ENCODE data around the gene KRTAP10-12. TPM values are rescaled to one million over a fixed set of nuclear protein-coding genes. Genes with fewer than 3 reads are reported as not detected.

KRTAP10-12 gene
- total RNA-seq, 1 experiment from 2014 or later = not detected

DNA sequence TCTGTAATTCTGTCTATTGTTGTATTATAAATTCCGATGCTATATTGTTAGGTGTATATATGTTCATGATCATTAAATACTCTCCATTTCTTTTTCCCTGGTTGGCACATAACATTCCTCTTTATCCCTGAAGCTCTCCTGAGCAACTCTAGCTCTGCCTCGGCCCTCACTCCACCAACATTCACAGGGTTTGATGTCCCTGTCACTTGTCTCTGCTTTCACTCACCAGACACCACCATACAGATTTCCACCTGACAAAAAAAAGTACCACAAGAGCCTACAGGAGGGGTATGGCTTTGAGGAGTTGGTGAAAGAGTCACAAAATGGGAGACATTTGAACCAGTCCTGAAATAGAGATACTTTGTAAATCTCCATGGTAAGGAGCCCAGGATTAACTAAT is 23.2 kb downstream of the KRTAP10-12 start:
- TF ChIP-seq, protein P1, sequence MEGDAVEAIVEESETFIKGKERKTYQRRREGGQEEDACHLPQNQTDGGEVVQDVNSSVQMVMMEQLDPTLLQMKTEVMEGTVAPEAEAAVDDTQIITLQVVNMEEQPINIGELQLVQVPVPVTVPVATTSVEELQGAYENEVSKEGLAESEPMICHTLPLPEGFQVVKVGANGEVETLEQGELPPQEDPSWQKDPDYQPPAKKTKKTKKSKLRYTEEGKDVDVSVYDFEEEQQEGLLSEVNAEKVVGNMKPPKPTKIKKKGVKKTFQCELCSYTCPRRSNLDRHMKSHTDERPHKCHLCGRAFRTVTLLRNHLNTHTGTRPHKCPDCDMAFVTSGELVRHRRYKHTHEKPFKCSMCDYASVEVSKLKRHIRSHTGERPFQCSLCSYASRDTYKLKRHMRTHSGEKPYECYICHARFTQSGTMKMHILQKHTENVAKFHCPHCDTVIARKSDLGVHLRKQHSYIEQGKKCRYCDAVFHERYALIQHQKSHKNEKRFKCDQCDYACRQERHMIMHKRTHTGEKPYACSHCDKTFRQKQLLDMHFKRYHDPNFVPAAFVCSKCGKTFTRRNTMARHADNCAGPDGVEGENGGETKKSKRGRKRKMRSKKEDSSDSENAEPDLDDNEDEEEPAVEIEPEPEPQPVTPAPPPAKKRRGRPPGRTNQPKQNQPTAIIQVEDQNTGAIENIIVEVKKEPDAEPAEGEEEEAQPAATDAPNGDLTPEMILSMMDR (IDR thresholded peaks at IDR 0.05; ENCODE audit: unreplicated experiment) = no peak
- CTCF ChIA-PET = interaction anchor here (0.6 to 1.0 kb wide), 4 partner anchors 10 to 381 kb away, joined by 3 read pairs; no protein-coding TSS in a partner anchor
- H3K4me1 Mint-ChIP-seq (ENCODE audit: insufficient read depth, unreplicated experiment) = no peaks in the 10 kb centered on the region

GRCh38 chr21:44722731-44723130 is 25.8 kb downstream of the KRTAP10-12 start:
- Mint-ChIP-seq H3K27me3 (ENCODE audit: insufficient read depth, unreplicated experiment) (peaks cover 81% of the 10 kb centered on the region), H3K36me3 (ENCODE audit: insufficient read depth, unreplicated experiment) (no peaks in the 10 kb centered on the region), H3K9me3 (ENCODE audit: unreplicated experiment) (no peaks in the 10 kb centered on the region), H3K4me3 (ENCODE audit: unreplicated experiment) (no peak overlapping the region), H3K4me1 (ENCODE audit: insufficient read depth, unreplicated experiment) (peaks cover under 1% of the 10 kb centered on the region), H3K27ac (ENCODE audit: low read depth, unreplicated experiment) (no peak overlapping the region)
- POLR2A ChIA-PET = interaction anchor here (0.6 kb wide), 1 partner anchor 754 kb away, joined by 3 read pairs; no protein-coding TSS in a partner anchor
- intact Hi-C loops (cut with micrococcal nuclease) = no loop called here
- BruUV-seq (replicated peaks) = no TSS peak
- TF ChIP-seq, protein P1 (IDR thresholded peaks at IDR 0.05; ENCODE audit: unreplicated experiment) = no peak
- DNase-seq (ENCODE audit: unreplicated experiment) = no peak
- CTCF ChIA-PET = interaction anchor here (0.8 to 1.1 kb wide), 2 partner anchors 20 to 71 kb away, joined by 3 to 4 read pairs; no protein-coding TSS in a partner anchor

More for the DNA sequence above, 23.2 kb downstream of the KRTAP10-12 start:
- Mint-ChIP-seq H3K36me3 (ENCODE audit: insufficient read depth, unreplicated experiment) (no peaks in the 10 kb centered on the region), H3K4me3 (ENCODE audit: unreplicated experiment) (no peak overlapping the region), H3K9me3 (ENCODE audit: unreplicated experiment) (no peaks in the 10 kb centered on the region), H3K27me3 (ENCODE audit: insufficient read depth, unreplicated experiment) (peaks cover 55% of the 10 kb centered on the region), H3K27ac (ENCODE audit: low read depth, unreplicated experiment) (no peak overlapping the region)
- intact Hi-C loops (cut with micrococcal nuclease) = no loop called here
- POLR2A ChIA-PET = interaction anchor here (0.5 to 2.2 kb wide), 4 partner anchors 9 to 1916 kb away, joined by 3 to 7 read pairs (median 4); partner anchors contain the start of gene TSPEAR
- no TSS peak for BruUV-seq (replicated peaks)
- no peak for DNase-seq (ENCODE audit: unreplicated experiment)

DNA sequence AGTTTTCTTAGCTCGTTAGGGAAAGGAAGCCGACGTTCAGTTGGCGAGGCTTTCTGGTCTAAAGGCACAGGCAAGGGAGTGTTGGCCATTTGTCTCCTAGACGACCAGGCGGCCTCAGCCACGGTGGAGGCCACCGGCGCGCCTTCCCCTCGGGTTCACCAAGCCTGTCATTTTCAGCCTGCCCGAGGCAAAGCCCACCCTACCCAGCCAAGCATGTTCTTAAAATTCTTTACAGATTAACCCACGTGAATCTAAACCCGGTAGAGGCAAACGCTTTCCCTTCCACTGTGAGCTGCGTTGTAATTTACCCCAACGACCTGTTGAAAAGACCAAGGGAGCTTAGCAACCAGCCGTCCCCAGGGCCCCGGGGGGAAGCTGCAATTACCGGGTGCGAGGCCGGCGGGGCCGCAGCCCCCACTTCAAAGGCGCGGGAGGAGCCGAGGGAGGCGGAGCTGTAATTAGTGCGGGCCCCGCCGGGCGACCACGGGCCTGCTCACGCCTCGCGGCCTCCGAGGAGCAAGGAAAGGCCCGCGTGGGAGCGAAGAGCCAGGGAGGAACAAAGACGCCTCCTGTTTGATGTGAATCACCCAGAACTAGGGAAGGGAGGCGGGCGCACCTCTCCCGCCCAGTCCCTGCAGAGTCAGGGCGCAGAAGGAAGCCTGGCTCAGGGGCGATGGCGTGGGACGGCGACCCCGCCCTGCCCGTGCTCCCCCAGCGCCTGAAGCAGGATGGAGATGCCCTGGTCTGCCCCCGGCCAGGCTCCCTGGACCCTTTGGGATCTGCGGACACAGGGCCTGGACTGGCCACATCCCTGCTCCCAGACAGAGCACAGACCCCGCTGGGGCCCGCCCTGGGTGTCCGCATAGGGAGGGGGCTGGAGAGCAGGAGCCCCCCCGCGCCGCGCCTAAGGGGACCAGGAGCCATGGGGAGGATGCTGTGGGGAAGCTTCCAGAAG is 26.5 kb downstream of the KRTAP10-12 start:
- H3K9me3 Mint-ChIP-seq (ENCODE audit: unreplicated experiment) = no peaks in the 10 kb centered on the region
- H3K4me1 Mint-ChIP-seq (ENCODE audit: insufficient read depth, unreplicated experiment) = peaks cover 4% of the 10 kb centered on the region
- CTCF ChIA-PET = interaction anchor here (0.8 to 1.1 kb wide), 2 partner anchors 19 to 70 kb away, joined by 3 to 4 read pairs; no protein-coding TSS in a partner anchor
- no peak overlapping the region for H3K4me3 Mint-ChIP-seq (ENCODE audit: unreplicated experiment)
- H3K36me3 Mint-ChIP-seq (ENCODE audit: insufficient read depth, unreplicated experiment) = no peaks in the 10 kb centered on the region
- TF ChIP-seq, protein P1 (IDR thresholded peaks at IDR 0.05; ENCODE audit: unreplicated experiment) = no peak
- DNase-seq (ENCODE audit: unreplicated experiment) = no peak
- POLR2A ChIA-PET = interaction anchor here (0.6 kb wide), 1 partner anchor 754 kb away, joined by 3 read pairs; no protein-coding TSS in a partner anchor
- BruUV-seq (replicated peaks) = no TSS peak
- H3K27ac Mint-ChIP-seq (ENCODE audit: low read depth, unreplicated experiment) = no peak overlapping the region
- intact Hi-C loops (cut with micrococcal nuclease) = no loop called here
- H3K27me3 Mint-ChIP-seq (ENCODE audit: insufficient read depth, unreplicated experiment) = peaks cover 81% of the 10 kb centered on the region

- H3K4me3 Mint-ChIP-seq (ENCODE audit: unreplicated experiment) = no peak overlapping the region
- H3K27me3 Mint-ChIP-seq (ENCODE audit: insufficient read depth, unreplicated experiment) = peaks cover 76% of the 10 kb centered on the region
- no TSS peak for BruUV-seq (replicated peaks)
Observed at GRCh38 chr21:44724196-44724595, 27.2 kb downstream of the KRTAP10-12 start.

More at GRCh38 chr21:44724196-44724595, 27.2 kb downstream of the KRTAP10-12 start:
- Mint-ChIP-seq H3K27ac (ENCODE audit: low read depth, unreplicated experiment) (no peak overlapping the region), H3K9me3 (ENCODE audit: unreplicated experiment) (no peaks in the 10 kb centered on the region), H3K36me3 (ENCODE audit: insufficient read depth, unreplicated experiment) (no peaks in the 10 kb centered on the region), H3K4me1 (ENCODE audit: insufficient read depth, unreplicated experiment) (peaks cover 4% of the 10 kb centered on the region)
- intact Hi-C loops (cut with micrococcal nuclease) = no loop called here
- DNase-seq (ENCODE audit: unreplicated experiment) = no peak
- POLR2A ChIA-PET = no interaction called here
- TF ChIP-seq, protein P1 (IDR thresholded peaks at IDR 0.05; ENCODE audit: unreplicated experiment) = no peak
- CTCF ChIA-PET = no interaction called here

Measured in MCF 10A (cell line).